Upper lobe of right lung (tissue), 1 donor: ENCODE measurements around the gene NFIX. TPM values are rescaled to one million over a fixed set of nuclear protein-coding genes. Genes with fewer than 3 reads are reported as not detected.

ENCODE experiments used
- ATAC-seq: fragments of 200-7000 bp; cut with Tn5 transposase; one replicate; pipeline ENCODE4 v1.9.1; 2020; ENCODE audit warnings: mild to moderate bottlenecking, moderate library complexity
- DNase-seq: peaks from one replicate; pipeline ENCODE4 v3.0.0-alpha.2; 2020
- H3K27ac ChIP-seq: fragments of 200-600 bp; one replicate; pipeline ENCODE4 v1.8.0; 2022
- H3K27me3 ChIP-seq: fragments of 200-600 bp; one replicate; pipeline ENCODE4 v1.8.0; 2022; ENCODE audit warnings: mild to moderate bottlenecking
- H3K36me3 ChIP-seq: fragments of 200-600 bp; one replicate; pipeline ENCODE4 v1.8.0; 2022
- H3K4me1 ChIP-seq: fragments of 200-600 bp; one replicate; pipeline ENCODE4 v1.8.0; 2022
- H3K4me3 ChIP-seq: fragments of 200-600 bp; one replicate; pipeline ENCODE4 v1.8.0; 2022; ENCODE audit warnings: mild to moderate bottlenecking
- H3K9me3 ChIP-seq: fragments of 200-600 bp; one replicate; pipeline ENCODE4 v1.8.0; 2022
- CTCF ChIP-seq: fragments of 200-600 bp; IDR thresholded peaks from one replicate; pipeline ENCODE4 v1.8.0; 2022; ENCODE audit warnings: antibody characterized with exemption
- intact Hi-C: fragments of 100-400 bp; cut with DNase I; formaldehyde crosslinking; loops from one replicate; pipeline ENCODE4 v1.11.0; 2022
- total RNA-seq: library from RNA; stranded (reverse); fragmentation: NEBNext Ultra II Directional; extraction: Animal tissue kit (Norgen Biotek cat#: 25700); gene quantifications from one replicate; pipeline ENCODE4 v1.2.1, GENCODE V29; 2021
- donor health status: DM: no; HTN: yes; CAD: no; lungs with severe emphysema.

Gene NFIX
- total RNA-seq, 1 donor from 2014 or later = 168 TPM

- TF ChIP-seq CTCF = no peak
- H3K4me3 ChIP-seq = no peak overlapping the region
- H3K4me1 ChIP-seq = peaks cover 49% of the 10 kb centered on the region
- intact Hi-C loops = loop anchor here (10.0 kb wide), 2 partner anchors 69 to 119 kb away; no protein-coding TSS in a partner anchor
- ATAC-seq (no peak), DNase-seq (no peak)
- no peaks in the 10 kb centered on the region for H3K27me3 ChIP-seq
- no peaks in the 10 kb centered on the region for H3K9me3 ChIP-seq
- peak overlapping the region; percentile 72 for H3K27ac ChIP-seq
- H3K36me3 ChIP-seq = peaks cover 14% of the 10 kb centered on the region
Observed at GRCh38 chr19:13094106-13094504, 98.8 kb downstream of the NFIX start.

GRCh38 chr19:13094771-13095392 is 99.6 kb downstream of the NFIX start:
- DNase-seq = no peak
- intact Hi-C loops = loop anchor here (10.0 kb wide), 2 partner anchors 70 to 120 kb away; no protein-coding TSS in a partner anchor
- H3K27ac ChIP-seq = no peak overlapping the region
- no peak for ATAC-seq
- H3K9me3 ChIP-seq = no peaks in the 10 kb centered on the region
- no peaks in the 10 kb centered on the region for H3K27me3 ChIP-seq
- TF ChIP-seq CTCF = no peak
- H3K4me1 ChIP-seq = peaks cover 54% of the 10 kb centered on the region
- H3K4me3 ChIP-seq = peak overlapping the region; percentile 23
- H3K36me3 ChIP-seq = peaks cover 14% of the 10 kb centered on the region

GRCh38 chr19:13095393-13095784 is 100.1 kb downstream of the NFIX start:
- peak overlapping the region; percentile 51 for H3K27ac ChIP-seq
- ATAC-seq = no peak
- H3K4me3 ChIP-seq = peak overlapping the region; percentile 23
- H3K27me3 ChIP-seq = no peaks in the 10 kb centered on the region
- H3K4me1 ChIP-seq = peaks cover 57% of the 10 kb centered on the region
- intact Hi-C loops = loop anchor here (10.0 kb wide), 2 partner anchors 71 to 121 kb away; no protein-coding TSS in a partner anchor
- no peak for DNase-seq
- no peak for TF ChIP-seq CTCF
- no peaks in the 10 kb centered on the region for H3K9me3 ChIP-seq
- H3K36me3 ChIP-seq = peaks cover 14% of the 10 kb centered on the region

GRCh38 chr19:13095934-13096927 is 101.0 kb downstream of the NFIX start:
- intact Hi-C loops = loop anchor here (10.0 kb wide), 2 partner anchors 71 to 121 kb away; no protein-coding TSS in a partner anchor
- TF ChIP-seq CTCF = no peak
- Histone ChIP-seq H3K4me1 (peaks cover 57% of the 10 kb centered on the region), H3K9me3 (no peaks in the 10 kb centered on the region), H3K36me3 (peaks cover 9% of the 10 kb centered on the region), H3K4me3 (peak overlapping the region; percentile 13), H3K27ac (peak overlapping the region; percentile 17), H3K27me3 (no peaks in the 10 kb centered on the region)
- DNase-seq (no peak), ATAC-seq (no peak)

GRCh38 chr19:13097033-13097462 is 101.8 kb downstream of the NFIX start:
- Histone ChIP-seq H3K36me3 (peaks cover 9% of the 10 kb centered on the region), H3K9me3 (no peaks in the 10 kb centered on the region), H3K27me3 (no peaks in the 10 kb centered on the region), H3K4me3 (peak overlapping the region; percentile 55), H3K27ac (no peak overlapping the region), H3K4me1 (peaks cover 51% of the 10 kb centered on the region)
- DNase-seq (no peak), ATAC-seq (no peak)
- intact Hi-C loops = loop anchor here (10.0 kb wide), 2 partner anchors 72 to 122 kb away; no protein-coding TSS in a partner anchor
- TF ChIP-seq CTCF = no peak
